SK-N-SH treated with all-trans-retinoic acid at 6 μM for 48 hours (cell line): ENCODE data around the gene GRIP1.

Experiments used
- ATAC-seq: fragments of 200-7000 bp; cut with Tn5 transposase; 3 replicates; pipeline ENCODE4 v1.9.1; 2020; ENCODE audit warnings: mild to moderate bottlenecking, moderate library complexity
- ARNTL ChIP-seq: fragments of 450-650 bp; formaldehyde crosslinking; IDR thresholded peaks from 2 replicates; pipeline ENCODE4 v1.5.0; 2020; ENCODE audit warnings: low read depth, mild to moderate bottlenecking, moderate library complexity, borderline replicate concordance
- SNAI2 ChIP-seq: fragments of 250-450 bp; sonication (Bioruptor Pico); IDR thresholded peaks from 2 replicates; pipeline ENCODE4 v1.5.0; 2020; ENCODE audit warnings: mild to moderate bottlenecking, moderate library complexity
- TCF4 ChIP-seq: fragments of 250-450 bp; sonication (Bioruptor Pico); IDR thresholded peaks from 2 replicates; pipeline ENCODE4 v1.8.0; 2021; ENCODE audit warnings: mild to moderate bottlenecking, moderate library complexity, borderline replicate concordance
- TOX ChIP-seq: fragments of 250-450 bp; sonication (Bioruptor Pico); IDR thresholded peaks from 2 replicates; pipeline ENCODE4 v1.8.0; 2021; ENCODE audit warnings: mild to moderate bottlenecking, moderate library complexity, borderline replicate concordance
- ZC3H10 ChIP-seq: fragments of 250-450 bp; sonication (Bioruptor Pico); IDR thresholded peaks from 2 replicates; pipeline ENCODE4 v1.5.1; 2021; ENCODE audit warnings: mild to moderate bottlenecking, moderate library complexity
- ZFP3 ChIP-seq: fragments of 250-450 bp; sonication (Bioruptor Pico); IDR thresholded peaks from 2 replicates; pipeline ENCODE4 v1.5.0; 2020; ENCODE audit warnings: mild to moderate bottlenecking, moderate library complexity
- ZNF8 ChIP-seq: fragments of 450-650 bp; formaldehyde crosslinking; IDR thresholded peaks from 2 replicates; pipeline ENCODE4 v1.5.0; 2020; ENCODE audit warnings: mild to moderate bottlenecking, moderate library complexity
- TF ChIP-seq, protein P1 (sequence below): fragments of 250-450 bp; sonication (Bioruptor Pico); IDR thresholded peaks from 2 replicates; pipeline ENCODE4 v1.5.0; 2020; ENCODE audit warnings: mild to moderate bottlenecking, moderate library complexity
- TF ChIP-seq, protein P2 (sequence below): fragments of 250-450 bp; sonication (Bioruptor Pico); IDR thresholded peaks from 2 replicates; pipeline ENCODE4 v1.8.0; 2021; ENCODE audit warnings: low read depth, mild to moderate bottlenecking, moderate library complexity, borderline replicate concordance
- TF ChIP-seq, protein P3 (sequence below): fragments of 250-450 bp; sonication (Bioruptor Pico); IDR thresholded peaks from 2 replicates; pipeline ENCODE4 v1.5.1; 2021; ENCODE audit warnings: mild to moderate bottlenecking, moderate library complexity

Gene GRIP1

DNA sequence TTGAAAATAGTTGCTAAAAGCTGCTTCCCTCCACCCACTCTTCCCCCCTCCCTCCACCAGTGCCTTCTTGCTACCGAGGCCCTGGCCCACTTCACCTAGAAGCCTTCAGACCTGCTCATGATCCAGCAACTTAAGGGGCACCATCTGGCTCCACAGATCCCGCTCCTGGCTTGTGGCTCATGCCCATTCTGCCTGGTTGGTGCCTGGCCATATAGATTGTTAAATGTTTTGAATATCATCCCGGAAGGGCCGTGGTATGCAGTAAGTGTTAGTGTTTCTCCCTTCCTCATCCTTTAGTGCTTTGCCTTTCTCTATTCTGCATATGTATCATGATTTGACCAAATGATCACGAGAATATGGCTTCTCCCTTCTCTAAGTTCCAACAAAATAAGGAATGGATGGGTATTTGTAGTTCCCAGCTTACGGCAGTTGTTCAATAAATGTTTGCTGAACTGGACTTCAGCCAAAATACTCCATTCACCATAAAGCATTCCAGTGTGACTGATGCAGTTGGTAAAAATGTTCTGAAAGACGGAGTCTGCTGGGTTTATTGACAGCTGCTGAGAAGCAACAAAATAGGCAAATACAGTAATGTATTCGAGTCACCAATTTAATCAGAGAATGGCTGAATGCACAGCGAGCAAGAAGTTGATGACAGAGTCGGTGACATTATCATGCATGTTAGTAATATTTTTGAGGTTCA lies 30.7 kb downstream of the GRIP1 start (continued):
- TF ChIP-seq, protein P1, sequence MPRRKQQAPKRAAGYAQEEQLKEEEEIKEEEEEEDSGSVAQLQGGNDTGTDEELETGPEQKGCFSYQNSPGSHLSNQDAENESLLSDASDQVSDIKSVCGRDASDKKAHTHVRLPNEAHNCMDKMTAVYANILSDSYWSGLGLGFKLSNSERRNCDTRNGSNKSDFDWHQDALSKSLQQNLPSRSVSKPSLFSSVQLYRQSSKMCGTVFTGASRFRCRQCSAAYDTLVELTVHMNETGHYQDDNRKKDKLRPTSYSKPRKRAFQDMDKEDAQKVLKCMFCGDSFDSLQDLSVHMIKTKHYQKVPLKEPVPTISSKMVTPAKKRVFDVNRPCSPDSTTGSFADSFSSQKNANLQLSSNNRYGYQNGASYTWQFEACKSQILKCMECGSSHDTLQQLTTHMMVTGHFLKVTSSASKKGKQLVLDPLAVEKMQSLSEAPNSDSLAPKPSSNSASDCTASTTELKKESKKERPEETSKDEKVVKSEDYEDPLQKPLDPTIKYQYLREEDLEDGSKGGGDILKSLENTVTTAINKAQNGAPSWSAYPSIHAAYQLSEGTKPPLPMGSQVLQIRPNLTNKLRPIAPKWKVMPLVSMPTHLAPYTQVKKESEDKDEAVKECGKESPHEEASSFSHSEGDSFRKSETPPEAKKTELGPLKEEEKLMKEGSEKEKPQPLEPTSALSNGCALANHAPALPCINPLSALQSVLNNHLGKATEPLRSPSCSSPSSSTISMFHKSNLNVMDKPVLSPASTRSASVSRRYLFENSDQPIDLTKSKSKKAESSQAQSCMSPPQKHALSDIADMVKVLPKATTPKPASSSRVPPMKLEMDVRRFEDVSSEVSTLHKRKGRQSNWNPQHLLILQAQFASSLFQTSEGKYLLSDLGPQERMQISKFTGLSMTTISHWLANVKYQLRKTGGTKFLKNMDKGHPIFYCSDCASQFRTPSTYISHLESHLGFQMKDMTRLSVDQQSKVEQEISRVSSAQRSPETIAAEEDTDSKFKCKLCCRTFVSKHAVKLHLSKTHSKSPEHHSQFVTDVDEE (CRISPR knock-in tag), result no peak
- TF ChIP-seq TOX (CRISPR knock-in tag) (no peak), ZNF8 (no peak)
- TF ChIP-seq, protein P2, sequence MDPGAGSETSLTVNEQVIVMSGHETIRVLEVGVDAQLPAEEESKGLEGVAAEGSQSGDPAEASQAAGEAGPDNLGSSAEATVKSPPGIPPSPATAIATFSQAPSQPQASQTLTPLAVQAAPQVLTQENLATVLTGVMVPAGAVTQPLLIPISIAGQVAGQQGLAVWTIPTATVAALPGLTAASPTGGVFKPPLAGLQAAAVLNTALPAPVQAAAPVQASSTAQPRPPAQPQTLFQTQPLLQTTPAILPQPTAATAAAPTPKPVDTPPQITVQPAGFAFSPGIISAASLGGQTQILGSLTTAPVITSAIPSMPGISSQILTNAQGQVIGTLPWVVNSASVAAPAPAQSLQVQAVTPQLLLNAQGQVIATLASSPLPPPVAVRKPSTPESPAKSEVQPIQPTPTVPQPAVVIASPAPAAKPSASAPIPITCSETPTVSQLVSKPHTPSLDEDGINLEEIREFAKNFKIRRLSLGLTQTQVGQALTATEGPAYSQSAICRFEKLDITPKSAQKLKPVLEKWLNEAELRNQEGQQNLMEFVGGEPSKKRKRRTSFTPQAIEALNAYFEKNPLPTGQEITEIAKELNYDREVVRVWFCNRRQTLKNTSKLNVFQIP (CRISPR knock-in tag), result no peak
- TF ChIP-seq, protein P3, sequence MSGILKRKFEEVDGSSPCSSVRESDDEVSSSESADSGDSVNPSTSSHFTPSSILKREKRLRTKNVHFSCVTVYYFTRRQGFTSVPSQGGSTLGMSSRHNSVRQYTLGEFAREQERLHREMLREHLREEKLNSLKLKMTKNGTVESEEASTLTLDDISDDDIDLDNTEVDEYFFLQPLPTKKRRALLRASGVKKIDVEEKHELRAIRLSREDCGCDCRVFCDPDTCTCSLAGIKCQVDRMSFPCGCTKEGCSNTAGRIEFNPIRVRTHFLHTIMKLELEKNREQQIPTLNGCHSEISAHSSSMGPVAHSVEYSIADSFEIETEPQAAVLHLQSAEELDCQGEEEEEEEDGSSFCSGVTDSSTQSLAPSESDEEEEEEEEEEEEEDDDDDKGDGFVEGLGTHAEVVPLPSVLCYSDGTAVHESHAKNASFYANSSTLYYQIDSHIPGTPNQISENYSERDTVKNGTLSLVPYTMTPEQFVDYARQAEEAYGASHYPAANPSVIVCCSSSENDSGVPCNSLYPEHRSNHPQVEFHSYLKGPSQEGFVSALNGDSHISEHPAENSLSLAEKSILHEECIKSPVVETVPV (CRISPR knock-in tag), result no peak

DNA sequence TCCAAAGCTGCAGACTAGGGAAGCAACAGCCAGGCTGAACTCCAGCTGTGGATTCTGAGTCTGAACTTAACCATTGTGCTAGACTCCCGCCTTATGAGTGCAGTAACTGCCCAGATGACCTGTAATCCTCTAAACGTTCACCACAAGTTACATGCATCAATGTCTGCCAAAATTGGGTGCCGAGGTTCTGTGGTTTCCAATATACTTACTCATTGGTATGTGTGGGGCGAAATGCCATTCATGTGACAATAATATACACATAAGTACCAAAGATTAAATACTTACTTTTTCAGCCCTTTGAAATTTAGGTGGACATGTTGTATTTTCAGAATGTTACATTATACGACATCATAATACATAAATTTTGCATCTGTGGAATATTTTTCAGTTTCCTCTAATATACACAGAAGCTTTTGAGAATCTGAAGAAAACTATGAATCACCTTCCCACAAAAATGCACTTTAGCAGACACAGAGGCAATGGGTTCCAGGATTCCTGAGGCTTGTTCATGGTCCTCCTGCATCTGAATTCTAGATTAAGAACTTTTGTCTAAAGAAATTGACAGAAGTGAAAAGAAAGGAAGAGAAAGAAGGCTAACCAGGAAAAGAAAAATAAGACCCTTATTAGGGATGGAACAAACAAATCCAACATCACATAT lies 31.7 kb downstream of the GRIP1 start:
- TF ChIP-seq ZC3H10 (CRISPR knock-in tag) (no peak), ZFP3 (CRISPR knock-in tag) (no peak), ARNTL (CRISPR knock-in tag) (no peak), TOX (CRISPR knock-in tag) (no peak)
- TF ChIP-seq, protein P2 (CRISPR knock-in tag), result no peak
- ATAC-seq, result peak; percentile 81

DNA sequence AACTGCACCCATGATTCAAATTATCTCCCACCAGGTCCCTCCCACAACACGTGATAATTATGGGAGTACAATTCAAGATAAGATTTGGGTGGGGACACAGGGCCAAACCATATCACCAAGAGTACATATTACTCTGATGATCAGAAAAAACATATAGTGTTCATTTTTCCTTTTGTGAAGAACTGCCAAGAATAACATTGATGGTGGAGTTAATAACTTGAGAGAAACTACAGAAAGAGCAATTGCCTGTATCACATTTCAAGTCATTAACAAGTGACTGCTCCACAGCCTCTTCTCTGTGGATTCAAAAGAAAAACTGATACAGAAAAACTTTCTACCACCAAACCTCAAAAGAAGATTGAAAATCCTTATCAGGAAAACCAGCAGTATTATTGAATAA lies 34.7 kb downstream of the GRIP1 start:
- TF ChIP-seq TOX (CRISPR knock-in tag) (no peak), TCF4 (CRISPR knock-in tag) (no peak), ZC3H10 (CRISPR knock-in tag) (no peak), SNAI2 (CRISPR knock-in tag) (no peak), ZNF8 (no peak)
- TF ChIP-seq, protein P1 (CRISPR knock-in tag), result no peak
- TF ChIP-seq, protein P3 (CRISPR knock-in tag), result no peak
- TF ChIP-seq, all 23 proteins: peak for 0
- ATAC-seq, result no peak
